ENCODE data around the gene TSSK6.
A peak's percentile ranks its signal among the peaks of the same experiment; 100 is the strongest.

TSSK6 gene

GRCh38 chr19:19514881-19515641 lies at the start of gene TSSK6:
TSSK6 (minus strand) TSS chr19:19515548; CDS start chr19:19515427, 121 bp downstream.
- DNase-seq = no peak
- H3K4me1 ChIP-seq = peaks cover 0 to 33% (median 24%) of the 10 kb centered on the region in 4 donors

GRCh38 chr19:19563348-19563848 lies 48.0 kb upstream of the TSSK6 start:
- H3K27ac ChIP-seq = no peak overlapping the region
- no peak for TF ChIP-seq CTCF (IDR thresholded peaks at IDR 0.05)
- H3K4me1 ChIP-seq = no peaks in the 10 kb centered on the region
- no peak for DNase-seq
- intact Hi-C loops (cut with DNase I; ENCODE audit: low total_unique reads) = no loop called here
- no peaks in the 10 kb centered on the region for H3K9me3 ChIP-seq
- H3K4me3 ChIP-seq = no peak overlapping the region
- H3K36me3 ChIP-seq = no peaks in the 10 kb centered on the region
- H3K27me3 ChIP-seq = no peaks in the 10 kb centered on the region

More at GRCh38 chr19:19514881-19515641, at the start of gene TSSK6:
- intact Hi-C loops (cut with DNase I; ENCODE audit: low total_unique reads) = no loop called here
- Histone ChIP-seq H3K27ac (peak within 1 kb of the TSS; percentile 82 to 90), H3K27me3 (no peaks in the 10 kb centered on the region), H3K9me3 (no peaks in the 10 kb centered on the region), H3K4me3 (peak within 1 kb of the TSS; percentile 65 to 71), H3K36me3 (peaks cover 0 to 12% (median 5%) of the 10 kb centered on the region in 3 donors)
- no peak for TF ChIP-seq CTCF (IDR thresholded peaks at IDR 0.05)

GRCh38 chr19:19562665-19563347 lies 47.5 kb upstream of the TSSK6 start:
- Histone ChIP-seq H3K9me3 (no peaks in the 10 kb centered on the region), H3K4me1 (no peaks in the 10 kb centered on the region), H3K27ac (no peak overlapping the region), H3K36me3 (no peaks in the 10 kb centered on the region), H3K27me3 (no peaks in the 10 kb centered on the region), H3K4me3 (no peak overlapping the region)
- intact Hi-C loops (cut with DNase I; ENCODE audit: low total_unique reads) = no loop called here
- no peak for DNase-seq
- no peak for TF ChIP-seq CTCF (IDR thresholded peaks at IDR 0.05)

- no peaks in the 10 kb centered on the region for H3K4me1 ChIP-seq
- no peaks in the 10 kb centered on the region for H3K36me3 ChIP-seq
- TF ChIP-seq CTCF (IDR thresholded peaks at IDR 0.05) = no peak
- DNase-seq = no peak
- H3K9me3 ChIP-seq = no peaks in the 10 kb centered on the region
- no peak overlapping the region for H3K27ac ChIP-seq
- intact Hi-C loops (cut with DNase I; ENCODE audit: low total_unique reads) = no loop called here
- H3K4me3 ChIP-seq = no peak overlapping the region
- no peaks in the 10 kb centered on the region for H3K27me3 ChIP-seq
These were observed 46.8 kb upstream of the TSSK6 start for GRCh38 chr19:19561946-19562664.

- no peak overlapping the region for H3K4me3 ChIP-seq
- H3K36me3 ChIP-seq = no peaks in the 10 kb centered on the region
- no peaks in the 10 kb centered on the region for H3K4me1 ChIP-seq
- no peak for TF ChIP-seq CTCF (IDR thresholded peaks at IDR 0.05)
- intact Hi-C loops (cut with DNase I; ENCODE audit: low total_unique reads) = no loop called here
- no peak for DNase-seq
- no peak overlapping the region for H3K27ac ChIP-seq
- no peaks in the 10 kb centered on the region for H3K9me3 ChIP-seq
- peaks cover 0 to 3% of the 10 kb centered on the region in 2 donors for H3K27me3 ChIP-seq
These were observed 44.6 kb upstream of the TSSK6 start for GRCh38 chr19:19559931-19560330.
